PC-9 (cell line): Measurements from ENCODE around the gene CCDC80. TPM values are rescaled to one million over a fixed set of nuclear protein-coding genes. Genes with fewer than 3 reads are reported as not detected.

Experiments used
- BruUV-seq: library from RNA; stranded (reverse); fragments of 400-500 nt; replicated peaks from 2 replicates; lab custom pipeline; 2021; lab: Mats Ljungman, UMichigan
- CTCF ChIA-PET: fragments of 300-600 bp; sonication (Branson Sonifier 250); formaldehyde crosslinking; loops from one replicate; lab custom pipeline; 2022; ENCODE audit warnings: antibody characterized with exemption; lab: Charles Lee
- POLR2A ChIA-PET: fragments of 300-600 bp; sonication (Branson Sonifier 250); formaldehyde crosslinking; loops from one replicate; lab custom pipeline; 2022; ENCODE audit warnings: antibody characterized with exemption; ENCODE audit not compliant: unreplicated experiment; lab: Charles Lee
- DNase-seq, 2 experiments: peaks; one replicate each; pipeline versions ENCODE4 v3.0.0 to v3.0.0-alpha.2; 2015 to 2022; ENCODE audit warnings: mixed read lengths in 1 of 2
- H2AFZ ChIP-seq: fragments of 200-600 bp; sonication (generic); 2 replicates; pipeline ENCODE4 v1.8.1; 2017; ENCODE audit warnings: antibody characterized with exemption
- H3F3A ChIP-seq: fragments of 200-600 bp; sonication (generic); 2 replicates; pipeline ENCODE4 v1.8.1; 2017; ENCODE audit warnings: antibody characterized with exemption, mild to moderate bottlenecking, low read depth; ENCODE audit not compliant: insufficient read depth
- H3K27ac ChIP-seq: fragments of 200-600 bp; sonication (generic); 2 replicates; pipeline ENCODE4 v1.6.1; 2016; ENCODE audit warnings: mixed run types
- H3K27me3 ChIP-seq: fragments of 200-600 bp; sonication (generic); 2 replicates; pipeline ENCODE4 v1.6.1; 2016; ENCODE audit warnings: low read depth, mixed run types; ENCODE audit not compliant: insufficient read depth
- H3K36me3 ChIP-seq: fragments of 200-600 bp; sonication (generic); 2 replicates; pipeline ENCODE4 v1.6.1; 2016; ENCODE audit warnings: low read depth, mixed run types
- H3K4me1 ChIP-seq: fragments of 200-600 bp; sonication (generic); replicated peaks from 2 replicates; pipeline ENCODE4 v1.6.1; 2016; ENCODE audit warnings: mixed run types; ENCODE audit not compliant: insufficient read depth
- H3K4me2 ChIP-seq: fragments of 200-600 bp; sonication (generic); 2 replicates; pipeline ENCODE4 v1.6.1; 2017; ENCODE audit warnings: mixed run types
- H3K4me3 ChIP-seq: fragments of 200-600 bp; sonication (generic); 2 replicates; pipeline ENCODE4 v1.6.1; 2016; ENCODE audit warnings: mixed run types
- H3K79me2 ChIP-seq: fragments of 200-600 bp; sonication (generic); 2 replicates; pipeline ENCODE4 v1.6.1; 2017; ENCODE audit warnings: low read depth, mixed run types
- H3K9me2 ChIP-seq: fragments of 200-600 bp; sonication (generic); 2 replicates; pipeline ENCODE4 v1.8.1; 2017; ENCODE audit warnings: mild to moderate bottlenecking; ENCODE audit not compliant: insufficient read depth
- H3K9me3 ChIP-seq: fragments of 200-600 bp; sonication (generic); 2 replicates; pipeline ENCODE4 v1.8.1; 2016; ENCODE audit warnings: low read depth; ENCODE audit not compliant: insufficient read depth
- H4K20me1 ChIP-seq: fragments of 200-600 bp; sonication (generic); 2 replicates; pipeline ENCODE4 v1.8.1; 2017; ENCODE audit not compliant: insufficient read depth
- EZH2 ChIP-seq: fragments of 200-600 bp; sonication (generic); IDR thresholded peaks from 2 replicates; pipeline ENCODE4 v1.8.0; 2017; ENCODE audit warnings: antibody characterized with exemption, low read depth
- intact Hi-C: fragments of 100-400 bp; cut with micrococcal nuclease; formaldehyde crosslinking; loops from one replicate; pipeline ENCODE4 v1.10.0; 2022; ENCODE audit not compliant: unreplicated experiment
- total RNA-seq: library from RNA; stranded (reverse); gene quantifications from 2 replicates; pipeline ENCODE4 v1.2.3, GENCODE V29; 2021
- TF ChIP-seq, protein P1 (sequence below): fragments of 200-600 bp; sonication (generic); conservative IDR thresholded peaks from 2 replicates; pipeline ENCODE4 v1.6.1; 2017; ENCODE audit warnings: mixed run types, antibody characterized with exemption, mild to moderate bottlenecking, moderate library complexity

The CCDC80 gene
- total RNA-seq, 1 experiment from 2014 or later, result 162 TPM

DNA sequence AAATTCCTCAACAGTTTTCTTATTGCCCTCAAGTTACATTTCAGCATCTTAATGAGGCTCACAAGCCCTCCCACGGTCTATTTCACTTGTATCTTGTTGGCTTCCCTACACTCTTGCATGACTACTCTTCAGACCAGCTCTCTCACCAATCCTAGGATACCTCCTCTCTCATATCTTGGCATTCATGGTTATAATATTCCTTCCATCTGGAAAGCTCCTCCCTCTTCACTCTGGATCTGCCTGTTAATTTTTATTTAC lies 8.5 kb upstream of the CCDC80 start:
- Histone ChIP-seq H4K20me1 (no peaks in the 10 kb centered on the region), H3K4me3 (no peak overlapping the region), H2AFZ (no peak overlapping the region), H3K36me3 (no peaks in the 10 kb centered on the region), H3K9me3 (no peaks in the 10 kb centered on the region), H3K27ac (no peak overlapping the region), H3F3A (peaks cover 52% of the 10 kb centered on the region), H3K9me2 (no peaks in the 10 kb centered on the region), H3K79me2 (no peaks in the 10 kb centered on the region), H3K27me3 (no peaks in the 10 kb centered on the region), H3K4me2 (no peak overlapping the region), H3K4me1 (peaks cover 77% of the 10 kb centered on the region)
- POLR2A ChIA-PET, result interaction anchor here (0.7 kb wide), 1 partner anchor 90 kb away, joined by 3 read pairs; no protein-coding TSS in a partner anchor
- TF ChIP-seq, protein P1, sequence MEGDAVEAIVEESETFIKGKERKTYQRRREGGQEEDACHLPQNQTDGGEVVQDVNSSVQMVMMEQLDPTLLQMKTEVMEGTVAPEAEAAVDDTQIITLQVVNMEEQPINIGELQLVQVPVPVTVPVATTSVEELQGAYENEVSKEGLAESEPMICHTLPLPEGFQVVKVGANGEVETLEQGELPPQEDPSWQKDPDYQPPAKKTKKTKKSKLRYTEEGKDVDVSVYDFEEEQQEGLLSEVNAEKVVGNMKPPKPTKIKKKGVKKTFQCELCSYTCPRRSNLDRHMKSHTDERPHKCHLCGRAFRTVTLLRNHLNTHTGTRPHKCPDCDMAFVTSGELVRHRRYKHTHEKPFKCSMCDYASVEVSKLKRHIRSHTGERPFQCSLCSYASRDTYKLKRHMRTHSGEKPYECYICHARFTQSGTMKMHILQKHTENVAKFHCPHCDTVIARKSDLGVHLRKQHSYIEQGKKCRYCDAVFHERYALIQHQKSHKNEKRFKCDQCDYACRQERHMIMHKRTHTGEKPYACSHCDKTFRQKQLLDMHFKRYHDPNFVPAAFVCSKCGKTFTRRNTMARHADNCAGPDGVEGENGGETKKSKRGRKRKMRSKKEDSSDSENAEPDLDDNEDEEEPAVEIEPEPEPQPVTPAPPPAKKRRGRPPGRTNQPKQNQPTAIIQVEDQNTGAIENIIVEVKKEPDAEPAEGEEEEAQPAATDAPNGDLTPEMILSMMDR, result no peak
- TF ChIP-seq EZH2, result no peak
- BruUV-seq, result no TSS peak
- CTCF ChIA-PET, result no interaction called here
- intact Hi-C loops, result no loop called here
- no peak for DNase-seq

DNA sequence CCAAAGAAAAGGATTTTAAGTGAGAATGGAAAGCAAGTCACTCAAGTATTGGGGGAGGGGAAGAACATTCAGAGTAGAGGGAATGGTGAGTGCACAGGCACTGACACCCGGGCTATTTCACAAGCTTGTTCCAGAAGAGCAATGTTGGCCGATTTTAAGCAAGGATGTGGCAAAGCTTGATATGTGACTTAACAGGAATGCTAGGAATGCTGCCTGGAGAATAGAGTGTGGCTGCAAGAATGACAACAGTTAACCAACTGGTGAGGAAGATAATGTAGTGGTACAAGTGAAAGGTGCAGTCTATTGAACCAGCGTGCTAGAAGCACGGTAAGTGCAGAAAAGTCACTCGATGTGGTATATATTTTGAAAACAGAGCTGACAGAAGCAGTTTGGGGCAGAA lies 6.2 kb upstream of the CCDC80 start:
- Histone ChIP-seq H3K4me1 (peaks cover 75% of the 10 kb centered on the region), H4K20me1 (no peaks in the 10 kb centered on the region), H3K9me3 (no peaks in the 10 kb centered on the region), H3K4me2 (peak overlapping the region; percentile 75), H3K4me3 (peak overlapping the region; percentile 42; the same call in 1 of the 2 replicates), H3K9me2 (no peaks in the 10 kb centered on the region), H2AFZ (no peak overlapping the region), H3K36me3 (no peaks in the 10 kb centered on the region), H3F3A (peaks cover 31% of the 10 kb centered on the region), H3K79me2 (no peaks in the 10 kb centered on the region), H3K27ac (peak overlapping the region; percentile 96), H3K27me3 (no peaks in the 10 kb centered on the region)
- TF ChIP-seq, protein P1, result no peak
- TF ChIP-seq EZH2, result no peak
- peak; percentile 73 to 95 for DNase-seq
- ChIA-PET CTCF (interaction anchor here (0.8 to 1.1 kb wide), 3 partner anchors 24 to 88 kb away, joined by 4 to 5 read pairs (median 5); no protein-coding TSS in a partner anchor), POLR2A (interaction anchor here (0.5 to 1.9 kb wide), 6 partner anchors 24 to 321 kb away, joined by 3 to 20 read pairs (median 5); no protein-coding TSS in a partner anchor)
- no TSS peak for BruUV-seq
- intact Hi-C loops, result loop anchor here (1.0 to 2.0 kb wide), 3 partner anchors 84 to 167 kb away; no protein-coding TSS in a partner anchor

DNA sequence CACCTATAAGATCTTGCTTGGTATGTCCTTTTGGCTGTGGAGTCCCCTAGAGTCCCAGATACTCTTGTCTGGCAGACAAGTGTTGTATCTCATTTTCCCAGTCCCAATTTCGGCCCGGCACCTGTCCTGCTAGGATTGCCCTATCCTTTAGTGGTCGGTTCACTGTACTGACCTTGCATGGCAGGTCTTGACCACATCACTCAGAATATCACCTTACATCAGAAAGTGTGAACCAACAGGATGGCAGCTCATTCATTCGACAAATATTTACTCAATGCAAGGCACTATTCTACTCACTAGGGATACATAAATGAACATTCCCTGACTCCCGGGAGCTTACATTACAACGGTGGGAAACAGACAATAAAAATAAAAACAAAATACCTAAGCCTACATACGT lies 5.7 kb upstream of the CCDC80 start:
- H3K4me1 ChIP-seq, result peaks cover 76% of the 10 kb centered on the region
- no peaks in the 10 kb centered on the region for H3K36me3 ChIP-seq
- BruUV-seq, result no TSS peak
- no peaks in the 10 kb centered on the region for H3K27me3 ChIP-seq
- peak overlapping the region; percentile 96 for H3K27ac ChIP-seq
- ChIA-PET POLR2A (interaction anchor here (0.5 to 1.9 kb wide), 5 partner anchors 15 to 321 kb away, joined by 3 to 20 read pairs (median 7); no protein-coding TSS in a partner anchor), CTCF (interaction anchor here (0.8 kb wide), 1 partner anchor 25 kb away, joined by 5 read pairs; no protein-coding TSS in a partner anchor)
- no peaks in the 10 kb centered on the region for H3K79me2 ChIP-seq
- no peaks in the 10 kb centered on the region for H4K20me1 ChIP-seq
- intact Hi-C loops, result loop anchor here (1.0 to 2.0 kb wide), 4 partner anchors 26 to 168 kb away; no protein-coding TSS in a partner anchor
- peak overlapping the region; percentile 40; the same call in 1 of the 2 replicates for H2AFZ ChIP-seq
- H3K9me2 ChIP-seq, result no peaks in the 10 kb centered on the region
- DNase-seq, result peak; percentile 72 to 95
- TF ChIP-seq EZH2, result no peak
- TF ChIP-seq, protein P1, result 0 out of 2 replicates have a peak, but pooled peaks have one; percentile 15
- no peaks in the 10 kb centered on the region for H3K9me3 ChIP-seq
- peak overlapping the region; percentile 42; the same call in 1 of the 2 replicates for H3K4me3 ChIP-seq
- peak overlapping the region; percentile 75 for H3K4me2 ChIP-seq
- H3F3A ChIP-seq, result peaks cover 32% of the 10 kb centered on the region
